Thyroid gland (tissue), 4 donors: ENCODE measurements around the gene LRRC3B.

Source experiments
- CTCF ChIP-seq, 6 experiments: fragments of 200-600 bp in 3 of 6; fragments of 450-650 bp in 3 of 6; sonication (generic) in 3 of 6; IDR thresholded peaks; one replicate each; pipeline ENCODE4 v1.5.1; 2016 to 2019; ENCODE audit warnings: antibody characterized with exemption in 6 of 6, mild to moderate bottlenecking in 2 of 6, inconsistent platforms in 1 of 6, moderate library complexity in 1 of 6
- POLR2A ChIP-seq, 2 donors: fragments of 450-650 bp; IDR thresholded peaks; one replicate each; pipeline ENCODE4 v1.6.1; 2017; ENCODE audit warnings: antibody characterized with exemption in 2 of 2, mild to moderate bottlenecking in 2 of 2, moderate library complexity in 1 of 2

- TF ChIP-seq CTCF (IDR thresholded peaks at IDR 0.05): no peak
- TF ChIP-seq POLR2A (IDR thresholded peaks at IDR 0.05): no peak
Observed at GRCh38 chr3:26623419-26624208, 1.0 kb downstream of the LRRC3B start.
